Mesenchymal stem cell (in vitro differentiated cells and primary cell): Measurements from ENCODE around the gene TMEM117.

Experiments used
- DNase-seq: peaks from one replicate; pipeline ENCODE4 v3.0.0-alpha.2; 2013
- H2AFZ ChIP-seq: one replicate; pipeline ENCODE4 v1.6.1; 2013; ENCODE audit warnings: low read depth, mild to moderate bottlenecking, control low read depth, inconsistent platforms, low read length, moderate library complexity
- H2AK5ac ChIP-seq: 2 replicates; pipeline ENCODE4 v1.6.1; 2013; ENCODE audit warnings: low read length, moderate library complexity, mild to moderate bottlenecking, inconsistent platforms; ENCODE audit not compliant: severe bottlenecking
- H2BK120ac ChIP-seq: one replicate; pipeline ENCODE4 v1.6.1; 2013; ENCODE audit warnings: low read depth, mild to moderate bottlenecking, inconsistent platforms, low read length, moderate library complexity
- H2BK12ac ChIP-seq, 2 experiments: one replicate each; pipeline ENCODE4 v1.6.1; 2013; ENCODE audit warnings: inconsistent platforms in 2 of 2, low read length in 2 of 2, mild to moderate bottlenecking in 2 of 2, moderate library complexity in 2 of 2, control low read depth in 1 of 2
- H2BK15ac ChIP-seq: one replicate; pipeline ENCODE4 v1.6.1; 2013; ENCODE audit warnings: mild to moderate bottlenecking, low read depth, inconsistent platforms; ENCODE audit not compliant: poor library complexity, severe bottlenecking
- H2BK5ac ChIP-seq: 2 replicates; pipeline ENCODE4 v1.6.1; 2013; ENCODE audit warnings: low read depth, mild to moderate bottlenecking, low read length, control low read depth, inconsistent platforms; ENCODE audit not compliant: poor library complexity, severe bottlenecking
- H3K14ac ChIP-seq, 2 experiments: one replicate each; pipeline ENCODE4 v1.6.1; 2013; ENCODE audit warnings: inconsistent platforms in 2 of 2, low read length in 2 of 2, control low read depth in 1 of 2, mild to moderate bottlenecking in 1 of 2, moderate library complexity in 1 of 2
- H3K18ac ChIP-seq, 2 experiments: one replicate each; pipeline ENCODE4 v1.6.1; 2013; ENCODE audit warnings: inconsistent platforms in 2 of 2, low read length in 2 of 2, control low read depth in 1 of 2, low read depth in 1 of 2, mild to moderate bottlenecking in 1 of 2
- H3K23ac ChIP-seq, 2 experiments: one replicate each; pipeline ENCODE4 v1.6.1; 2013; ENCODE audit warnings: inconsistent platforms in 2 of 2, low read length in 2 of 2, mild to moderate bottlenecking in 2 of 2, moderate library complexity in 2 of 2, control low read depth in 1 of 2
- H3K27ac ChIP-seq: 2 replicates; pipeline ENCODE4 v1.5.1; 2013; ENCODE audit warnings: mild to moderate bottlenecking, moderate library complexity, low read length, control low read depth, inconsistent platforms; ENCODE audit not compliant: poor library complexity, severe bottlenecking
- H3K27me3 ChIP-seq, 2 experiments: 2 replicates each; pipeline versions ENCODE4 v1.6.1 to v1.7.0; 2013; ENCODE audit warnings: low read length in 2 of 2, mild to moderate bottlenecking in 2 of 2, moderate library complexity in 2 of 2, control low read depth in 1 of 2, inconsistent platforms in 1 of 2; ENCODE audit not compliant: control insufficient read depth in 1 of 2, insufficient read depth in 1 of 2
- H3K36me3 ChIP-seq, 2 experiments: 2 replicates each; pipeline versions ENCODE4 v1.6.1 to v1.7.0; 2013; ENCODE audit warnings: low read length in 2 of 2, control low read depth in 1 of 2, inconsistent platforms in 1 of 2, low read depth in 1 of 2, mild to moderate bottlenecking in 1 of 2; ENCODE audit not compliant: insufficient read depth in 2 of 2, control insufficient read depth in 1 of 2
- H3K4ac ChIP-seq, 2 experiments: one replicate each; pipeline ENCODE4 v1.6.1; 2013; ENCODE audit warnings: inconsistent platforms in 2 of 2, low read length in 2 of 2, mild to moderate bottlenecking in 2 of 2, moderate library complexity in 2 of 2, control low read depth in 1 of 2, low read depth in 1 of 2
- H3K4me1 ChIP-seq: 2 replicates; pipeline ENCODE4 v1.6.1; 2013; ENCODE audit warnings: low read depth, low read length, control low read depth; ENCODE audit not compliant: control insufficient read depth, insufficient read depth
- H3K4me2 ChIP-seq: 2 replicates; pipeline ENCODE4 v1.6.1; 2013; ENCODE audit warnings: low read length, mild to moderate bottlenecking, inconsistent platforms; ENCODE audit not compliant: poor library complexity, severe bottlenecking
- H3K4me3 ChIP-seq, 2 experiments: 2 replicates each; pipeline versions ENCODE4 v1.5.1 to v1.7.0; 2013; ENCODE audit warnings: low read length in 2 of 2, mild to moderate bottlenecking in 2 of 2, control low read depth in 1 of 2, low read depth in 1 of 2; ENCODE audit not compliant: insufficient read depth in 1 of 2
- H3K79me1 ChIP-seq: replicated peaks from 2 replicates; pipeline ENCODE4 v1.6.1; 2013; ENCODE audit warnings: mild to moderate bottlenecking, control low read depth, low read length, inconsistent platforms; ENCODE audit not compliant: poor library complexity, severe bottlenecking
- H3K9ac ChIP-seq: 2 replicates; pipeline ENCODE4 v1.7.0; 2013; ENCODE audit warnings: mild to moderate bottlenecking, low read length, moderate library complexity
- H3K9me3 ChIP-seq: 2 replicates; pipeline ENCODE4 v1.7.0; 2013; ENCODE audit warnings: mild to moderate bottlenecking, low read length; ENCODE audit not compliant: control insufficient read depth
- H4K8ac ChIP-seq: one replicate; pipeline ENCODE4 v1.6.1; 2013; ENCODE audit warnings: inconsistent platforms, mild to moderate bottlenecking, low read length, moderate library complexity
- H4K91ac ChIP-seq: one replicate; pipeline ENCODE4 v1.6.1; 2013; ENCODE audit warnings: mild to moderate bottlenecking, low read length, inconsistent platforms
- WGBS: methylation state at CpG from one replicate; pipeline ENCODE4 v1.1.7; 2013; ENCODE audit warnings: mixed read lengths; 5-methylcytosine and 5-hydroxymethylcytosine counted together

TMEM117 gene

DNA sequence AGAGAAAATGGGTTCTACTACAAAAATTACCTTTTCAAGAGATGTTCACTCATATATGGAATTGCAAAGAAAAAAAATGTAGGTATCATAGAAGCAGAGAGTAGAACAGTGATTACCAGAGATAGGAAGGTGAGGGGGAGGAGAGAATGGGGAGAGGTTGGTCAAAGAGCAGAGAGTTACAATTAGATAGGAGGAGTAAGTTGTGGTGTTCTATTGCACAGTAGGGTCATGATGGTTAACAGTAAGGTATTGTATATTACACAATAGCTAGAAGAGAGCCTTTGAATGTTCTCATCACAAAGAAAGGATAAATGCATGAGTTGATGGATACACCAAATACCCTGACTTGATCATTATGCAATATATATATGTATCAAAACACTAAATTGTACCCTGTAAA, 145.8 kb downstream of the TMEM117 start:
- no peak overlapping the region for H3K14ac ChIP-seq
- no peak overlapping the region for H2BK15ac ChIP-seq
- no peak overlapping the region for H3K23ac ChIP-seq
- no peaks in the 10 kb centered on the region for H3K9me3 ChIP-seq
- H4K91ac ChIP-seq: no peak overlapping the region
- no peaks in the 10 kb centered on the region for H3K4me1 ChIP-seq
- H3K18ac ChIP-seq: no peak overlapping the region
- H3K27ac ChIP-seq: no peak overlapping the region
- no peak overlapping the region for H3K9ac ChIP-seq
- no peak overlapping the region for H3K4me2 ChIP-seq
- no peak overlapping the region for H4K8ac ChIP-seq
- H3K27me3 ChIP-seq: no peaks in the 10 kb centered on the region
- no peak overlapping the region for H2BK12ac ChIP-seq
- no peaks in the 10 kb centered on the region for H3K36me3 ChIP-seq
- H3K79me1 ChIP-seq: no peaks in the 10 kb centered on the region
- DNase-seq: no peak
- H2BK120ac ChIP-seq: no peak overlapping the region
- no peak overlapping the region for H3K4ac ChIP-seq
- H2AFZ ChIP-seq: no peak overlapping the region
- H2BK5ac ChIP-seq: no peak overlapping the region
- H3K4me3 ChIP-seq: no peak overlapping the region
- H2AK5ac ChIP-seq: no peak overlapping the region

DNA sequence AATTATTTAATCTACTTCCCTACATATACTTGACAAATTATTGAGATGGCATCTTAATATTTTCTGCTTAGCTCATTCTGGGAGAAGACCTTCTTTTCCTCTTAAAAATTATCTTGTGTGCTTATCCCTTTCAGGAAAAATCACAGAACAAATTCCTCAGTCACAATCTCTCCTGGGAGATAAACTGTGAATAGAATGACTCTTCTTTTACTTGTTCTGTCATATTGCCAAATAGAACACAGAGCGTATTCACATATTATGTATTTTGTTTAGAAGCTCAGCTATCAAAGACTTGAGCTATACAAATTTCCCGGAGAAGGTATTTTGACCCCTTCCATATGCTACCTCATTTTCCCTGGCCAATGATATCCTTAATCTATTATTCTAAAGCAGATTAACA, 146.7 kb downstream of the TMEM117 start:
- DNase-seq: no peak
- no peaks in the 10 kb centered on the region for H3K27me3 ChIP-seq
- H3K4me1 ChIP-seq: no peaks in the 10 kb centered on the region
- H3K4me2 ChIP-seq: no peak overlapping the region
- H3K14ac ChIP-seq: no peak overlapping the region
- no peak overlapping the region for H2AFZ ChIP-seq
- no peak overlapping the region for H3K4me3 ChIP-seq
- 100% methylated on average over 2 of the region's 2 CpGs for WGBS
- no peak overlapping the region for H3K9ac ChIP-seq
- no peak overlapping the region for H4K91ac ChIP-seq
- H3K36me3 ChIP-seq: no peaks in the 10 kb centered on the region
- no peak overlapping the region for H2BK12ac ChIP-seq
- H3K4ac ChIP-seq: no peak overlapping the region
- H3K27ac ChIP-seq: no peak overlapping the region
- no peaks in the 10 kb centered on the region for H3K79me1 ChIP-seq
- no peak overlapping the region for H2BK15ac ChIP-seq
- no peak overlapping the region for H3K18ac ChIP-seq
- H3K9me3 ChIP-seq: no peaks in the 10 kb centered on the region
- no peak overlapping the region for H2AK5ac ChIP-seq
- H3K23ac ChIP-seq: no peak overlapping the region
- H4K8ac ChIP-seq: no peak overlapping the region
- H2BK120ac ChIP-seq: no peak overlapping the region
- H2BK5ac ChIP-seq: no peak overlapping the region

DNA sequence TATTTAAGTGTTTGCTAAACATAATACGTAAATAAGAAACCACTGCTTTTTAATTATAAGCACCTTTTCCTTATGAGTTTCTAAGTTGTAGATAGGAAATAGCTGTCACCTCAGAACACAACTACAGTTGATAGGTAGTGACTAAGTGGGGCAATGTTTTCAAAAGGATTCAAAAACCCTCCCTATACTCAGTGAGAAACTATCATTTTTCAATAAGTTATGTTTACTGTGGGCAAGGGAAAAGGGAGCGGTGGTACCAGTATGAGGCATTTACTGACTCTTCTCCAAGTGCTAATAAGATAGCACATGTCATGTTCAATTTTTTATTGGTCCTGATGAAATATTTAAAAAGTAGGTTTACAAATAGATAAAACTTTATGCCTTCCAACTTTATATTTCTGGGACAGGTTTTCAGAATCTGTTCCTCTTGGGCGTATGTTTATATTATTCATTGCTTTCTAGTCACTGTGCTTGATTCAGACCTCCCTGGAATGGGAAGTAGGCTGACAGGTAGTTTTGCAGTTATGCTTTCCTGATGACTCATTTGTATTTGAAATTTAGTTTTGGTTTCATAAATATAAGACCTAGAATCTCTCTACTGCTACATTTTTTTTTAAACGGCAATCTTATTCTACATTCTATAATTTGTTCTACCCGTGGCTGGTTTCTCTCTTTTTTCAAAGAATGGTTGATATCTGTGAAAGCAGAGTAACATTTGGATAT, 153.1 kb downstream of the TMEM117 start:
- H3K27me3 ChIP-seq: no peaks in the 10 kb centered on the region

DNA sequence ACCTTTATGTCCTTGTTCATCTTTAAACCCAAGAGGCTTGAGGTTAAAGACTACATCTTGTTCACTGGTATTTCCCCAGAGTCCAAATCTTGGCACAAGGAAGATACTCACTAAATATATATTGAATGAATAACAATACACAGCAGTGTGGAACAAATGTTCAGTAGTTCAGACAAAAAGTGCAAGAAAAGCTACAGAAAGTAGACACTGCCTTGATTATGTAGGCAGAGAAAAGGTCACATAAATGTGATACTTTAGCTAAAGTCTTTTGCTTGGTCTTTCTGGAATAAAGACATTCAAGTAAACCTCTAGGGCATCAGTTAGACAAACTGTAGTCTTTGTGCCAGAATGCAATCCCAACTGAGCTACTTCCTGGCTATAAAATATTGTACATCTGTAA, 157.0 kb downstream of the TMEM117 start:
- H3K27me3 ChIP-seq: no peaks in the 10 kb centered on the region
- DNase-seq: no peak

More for the DNA sequence above, 153.1 kb downstream of the TMEM117 start:
- Histone ChIP-seq H3K36me3 (no peaks in the 10 kb centered on the region), H3K79me1 (no peaks in the 10 kb centered on the region), H3K4me2 (no peak overlapping the region), H3K27ac (no peak overlapping the region), H3K9me3 (no peaks in the 10 kb centered on the region), H2AK5ac (no peak overlapping the region), H3K4me3 (no peak overlapping the region), H2BK15ac (no peak overlapping the region), H3K4me1 (no peaks in the 10 kb centered on the region), H4K8ac (no peak overlapping the region), H4K91ac (no peak overlapping the region), H2BK120ac (no peak overlapping the region), H3K23ac (no peak overlapping the region), H3K18ac (no peak overlapping the region), H3K4ac (no peak overlapping the region), H2BK12ac (no peak overlapping the region), H3K9ac (no peak overlapping the region), H2AFZ (no peak overlapping the region), H2BK5ac (no peak overlapping the region), H3K14ac (no peak overlapping the region)
- DNase-seq: no peak
- 100% methylated on average over 1 of the region's 5 CpGs for WGBS

More for the DNA sequence above, 157.0 kb downstream of the TMEM117 start:
- no peak overlapping the region for H3K4me3 ChIP-seq
- H3K9ac ChIP-seq: no peak overlapping the region
- no peak overlapping the region for H2AK5ac ChIP-seq
- H2AFZ ChIP-seq: no peak overlapping the region
- H3K9me3 ChIP-seq: no peaks in the 10 kb centered on the region
- H3K4me2 ChIP-seq: no peak overlapping the region
- H3K14ac ChIP-seq: no peak overlapping the region
- no peak overlapping the region for H4K91ac ChIP-seq
- H3K18ac ChIP-seq: no peak overlapping the region
- no peak overlapping the region for H2BK120ac ChIP-seq
- no peak overlapping the region for H2BK15ac ChIP-seq
- H4K8ac ChIP-seq: no peak overlapping the region
- no peak overlapping the region for H2BK5ac ChIP-seq
- H3K79me1 ChIP-seq: no peaks in the 10 kb centered on the region
- H3K4me1 ChIP-seq: no peaks in the 10 kb centered on the region
- no peaks in the 10 kb centered on the region for H3K36me3 ChIP-seq
- H2BK12ac ChIP-seq: no peak overlapping the region
- no peak overlapping the region for H3K27ac ChIP-seq
- no peak overlapping the region for H3K23ac ChIP-seq
- no peak overlapping the region for H3K4ac ChIP-seq
